Measurements from ENCODE around the gene NMRK1. TPM values are rescaled to one million over a fixed set of nuclear protein-coding genes. Genes with fewer than 3 reads are reported as not detected.

Gene NMRK1
- total RNA-seq (10 to 100 TPM; 13.8 to 26.2 TPM), polyA plus RNA-seq (ENCODE audit: insufficient read length in 2 of 2) (10 to 100 TPM; 13.8 to 15.2 TPM)
- long read RNA-seq, donor 1, transcript NMRK1-201 (9 exons, 1,185 nt), result major isoform, 6 of 8 reads
- long read RNA-seq, donor 1, partial matches to known transcripts, result 0 of 8 reads
- long read RNA-seq, donor 1, other reads (novel, unspliced or antisense), result 0 of 8 reads
- long read RNA-seq, donor 2, partial matches to known transcripts, result 0 of 1 reads
- long read RNA-seq, donor 2, other reads (novel, unspliced or antisense), result 0 of 1 reads
- long read RNA-seq, donor 3, partial matches to known transcripts, result 0 of 2 reads
- long read RNA-seq, donor 3, other reads (novel, unspliced or antisense), result 0 of 2 reads
- long read RNA-seq, donor 4, transcript NMRK1-202 (8 exons, 1,121 nt), result minor isoform, 8 of 31 reads
- long read RNA-seq, donor 4, transcript NMRK1-201 (9 exons, 1,185 nt), result major isoform, 9 of 31 reads
- long read RNA-seq, donor 4, partial matches to known transcripts, result 7 of 31 reads
- long read RNA-seq, donor 4, other reads (novel, unspliced or antisense), result 0 of 31 reads

DNA sequence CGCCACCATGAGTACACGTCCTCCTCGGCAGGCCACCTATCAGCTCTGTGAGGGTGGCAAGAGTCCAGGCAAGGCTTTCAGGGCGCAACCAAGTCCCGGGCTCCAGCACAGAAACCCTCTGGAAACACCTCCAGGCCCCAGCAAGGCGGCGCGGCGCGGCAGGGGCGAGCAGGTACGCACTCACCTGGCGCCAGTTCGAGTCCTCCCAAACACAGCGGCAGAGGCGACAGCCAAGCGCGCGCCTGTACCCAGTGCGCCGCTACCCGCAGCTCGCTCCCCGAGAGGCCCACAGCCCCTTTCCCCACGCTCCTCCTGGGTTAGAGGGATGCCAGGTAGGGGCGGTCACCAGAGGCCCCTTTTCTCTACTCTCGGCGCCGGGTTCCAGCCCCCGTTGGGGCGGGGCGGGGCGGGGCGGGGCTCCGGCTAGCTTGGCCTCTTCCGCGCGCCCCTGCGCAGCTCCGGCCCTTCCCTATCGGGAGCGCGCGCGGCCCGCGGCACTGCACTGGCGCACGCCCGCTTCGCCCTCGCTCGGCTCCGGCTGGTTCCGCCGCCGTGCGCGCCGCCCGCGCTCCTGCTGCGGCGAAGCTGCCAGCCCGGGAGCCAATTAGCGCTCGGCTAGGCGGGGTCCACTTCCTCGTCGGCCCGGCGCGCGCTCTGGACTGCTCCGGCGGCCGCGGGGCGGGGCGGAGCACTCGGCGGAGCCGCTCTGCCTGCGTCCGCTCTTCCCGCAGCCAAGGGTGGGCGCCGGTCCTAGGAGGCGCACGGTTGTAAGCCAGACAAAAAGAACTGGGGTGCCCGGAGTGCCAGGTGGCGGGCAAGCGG, at the start of gene NMRK1, which contains the start of gene OSTF1:
Gene NMRK1, minus strand, starts transcription at position 332 of the 822 bp plus-strand sequence. CDS start 5,040 bp downstream, outside the sequence.
Gene OSTF1, plus strand, starts transcription at position 691 of the 822 bp plus-strand sequence. CDS start 179 bp downstream, outside the sequence.
- WGBS (ENCODE audit: insufficient coverage), result under 1% methylated on average over 93 of the region's 93 CpGs
- H3K36me3 ChIP-seq (ENCODE audit: control insufficient read depth, insufficient read depth, low read length), result no peaks in the 10 kb centered on the region
- H3K4me1 ChIP-seq (ENCODE audit: control insufficient read depth, insufficient read depth, low read length), result peaks cover 20% of the 10 kb centered on the region
- no peaks in the 10 kb centered on the region for H3K27me3 ChIP-seq (ENCODE audit: control insufficient read depth, insufficient read depth, low read length)
- peak within 1 kb of the TSS; percentile 90 for H3K27ac ChIP-seq (ENCODE audit: low read depth, low read length)
- DNase-seq (ENCODE audit: low read depth in 4 of 6, low spot score in 6 of 6), result peak; percentile 84 to 99 (median 92)
- peak within 1 kb of the TSS; percentile 93 for H3K4me3 ChIP-seq (ENCODE audit: low read depth, low read length)
- no peaks in the 10 kb centered on the region for H3K9me3 ChIP-seq (ENCODE audit: control insufficient read depth, insufficient read depth, low read length)

GRCh38 chr9:75134495-75134894, 46.5 kb upstream of the NMRK1 start:
- no peak for DNase-seq (ENCODE audit: low read depth in 4 of 6, low spot score in 6 of 6)
- Histone ChIP-seq H3K4me1 (ENCODE audit: control insufficient read depth, insufficient read depth, low read length) (no peaks in the 10 kb centered on the region), H3K27ac (ENCODE audit: low read depth, low read length) (no peak overlapping the region), H3K27me3 (ENCODE audit: control insufficient read depth, insufficient read depth, low read length) (no peaks in the 10 kb centered on the region), H3K9me3 (ENCODE audit: control insufficient read depth, insufficient read depth, low read length) (no peaks in the 10 kb centered on the region), H3K36me3 (ENCODE audit: control insufficient read depth, insufficient read depth, low read length) (no peaks in the 10 kb centered on the region), H3K4me3 (ENCODE audit: low read depth, low read length) (no peak overlapping the region)
- no CpG with 5 or more reads among the region's 2 CpGs for WGBS (ENCODE audit: insufficient coverage)

DNA sequence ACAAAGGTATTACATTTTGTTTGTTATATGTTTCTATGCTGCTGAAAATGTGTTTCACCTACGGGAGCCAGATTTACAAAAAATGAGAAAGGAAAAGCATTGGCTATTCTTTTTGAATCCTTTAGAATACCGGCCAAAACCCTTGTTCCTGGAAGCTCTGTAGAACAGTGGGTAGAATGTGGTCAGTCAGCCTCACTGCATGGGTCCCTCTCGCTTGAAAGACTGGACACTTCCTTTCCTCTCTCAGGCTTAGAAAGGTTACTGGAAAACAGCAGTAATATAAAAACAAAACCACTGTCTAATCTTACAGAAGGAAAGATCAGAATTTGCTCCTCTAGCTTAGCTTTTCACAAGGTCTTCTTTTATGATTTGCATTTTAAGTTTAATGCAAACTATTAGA, 45.4 kb upstream of the NMRK1 start:
- peak in 1 of 6 donors; percentile 16 for DNase-seq (ENCODE audit: low read depth in 4 of 6, low spot score in 6 of 6)
- H3K4me3 ChIP-seq (ENCODE audit: low read depth, low read length), result no peak overlapping the region
- no peak overlapping the region for H3K27ac ChIP-seq (ENCODE audit: low read depth, low read length)
- no peaks in the 10 kb centered on the region for H3K27me3 ChIP-seq (ENCODE audit: control insufficient read depth, insufficient read depth, low read length)
- no peaks in the 10 kb centered on the region for H3K4me1 ChIP-seq (ENCODE audit: control insufficient read depth, insufficient read depth, low read length)
- no peaks in the 10 kb centered on the region for H3K9me3 ChIP-seq (ENCODE audit: control insufficient read depth, insufficient read depth, low read length)
- WGBS (ENCODE audit: insufficient coverage), result 57% methylated on average over 1 of the region's 3 CpGs
- H3K36me3 ChIP-seq (ENCODE audit: control insufficient read depth, insufficient read depth, low read length), result no peaks in the 10 kb centered on the region

- no peak for DNase-seq (ENCODE audit: low read depth in 4 of 6, low spot score in 6 of 6)
- Histone ChIP-seq H3K4me1 (ENCODE audit: control insufficient read depth, insufficient read depth, low read length) (no peaks in the 10 kb centered on the region), H3K27me3 (ENCODE audit: control insufficient read depth, insufficient read depth, low read length) (no peaks in the 10 kb centered on the region), H3K36me3 (ENCODE audit: control insufficient read depth, insufficient read depth, low read length) (no peaks in the 10 kb centered on the region), H3K27ac (ENCODE audit: low read depth, low read length) (no peak overlapping the region), H3K4me3 (ENCODE audit: low read depth, low read length) (no peak overlapping the region), H3K9me3 (ENCODE audit: control insufficient read depth, insufficient read depth, low read length) (no peaks in the 10 kb centered on the region)
- WGBS (ENCODE audit: insufficient coverage), result 94% methylated on average over 2 of the region's 4 CpGs
Observed at GRCh38 chr9:75132244-75132643, 44.3 kb upstream of the NMRK1 start.

DNA sequence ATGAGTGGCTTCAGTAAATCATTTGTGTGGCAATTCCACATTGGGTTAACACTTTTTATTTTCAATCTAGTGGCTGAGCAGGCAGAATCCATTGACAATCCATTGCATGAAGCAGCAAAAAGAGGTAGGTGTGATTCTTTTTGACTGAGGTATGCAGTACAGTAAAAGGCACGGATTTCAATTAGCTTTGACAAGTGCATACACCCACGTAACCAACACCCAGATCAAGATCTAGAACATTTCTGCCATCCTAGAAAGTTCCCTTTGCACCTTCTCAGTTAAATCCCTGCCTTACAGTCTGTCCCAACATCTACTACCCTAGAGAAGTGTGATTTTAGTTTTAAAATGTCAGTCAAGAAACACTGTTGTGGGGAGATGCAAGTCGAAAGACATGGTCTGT, 43.7 kb upstream of the NMRK1 start:
- no peak overlapping the region for H3K27ac ChIP-seq (ENCODE audit: low read depth, low read length)
- no peak for DNase-seq (ENCODE audit: low read depth in 4 of 6, low spot score in 6 of 6)
- no peaks in the 10 kb centered on the region for H3K27me3 ChIP-seq (ENCODE audit: control insufficient read depth, insufficient read depth, low read length)
- H3K36me3 ChIP-seq (ENCODE audit: control insufficient read depth, insufficient read depth, low read length), result no peaks in the 10 kb centered on the region
- H3K9me3 ChIP-seq (ENCODE audit: control insufficient read depth, insufficient read depth, low read length), result no peaks in the 10 kb centered on the region
- no peaks in the 10 kb centered on the region for H3K4me1 ChIP-seq (ENCODE audit: control insufficient read depth, insufficient read depth, low read length)
- H3K4me3 ChIP-seq (ENCODE audit: low read depth, low read length), result no peak overlapping the region
- WGBS (ENCODE audit: insufficient coverage), result 100% methylated on average over 1 of the region's 3 CpGs

DNA sequence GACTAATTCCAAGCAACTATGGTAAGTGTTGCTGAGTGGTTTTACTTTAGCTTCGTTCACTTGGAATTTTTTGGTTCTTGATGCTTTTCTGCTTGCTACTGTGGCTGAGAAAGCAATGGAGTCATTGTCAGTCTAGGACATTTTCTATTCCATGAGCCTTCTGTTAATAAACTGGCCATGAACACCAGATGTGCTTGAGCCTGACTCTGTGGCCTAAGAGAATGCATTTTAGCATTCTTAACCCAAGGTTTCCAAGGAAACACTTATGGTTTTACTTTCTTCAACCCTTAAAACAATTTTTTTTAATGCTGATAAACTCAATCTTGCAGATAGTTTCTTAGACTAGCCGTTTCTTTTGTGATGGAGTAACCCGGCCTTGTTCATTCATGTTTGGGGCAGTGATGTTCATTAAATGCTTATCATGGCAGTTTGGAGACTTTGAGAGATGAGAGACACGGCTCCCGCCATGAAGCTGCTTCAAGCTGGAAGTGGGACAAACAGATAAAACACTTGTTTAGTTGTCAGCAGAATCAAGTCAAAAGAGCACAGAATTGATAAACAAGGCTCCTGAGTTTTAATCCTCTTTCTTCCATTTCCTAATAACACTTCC, 42.8 kb upstream of the NMRK1 start:
- Histone ChIP-seq H3K27me3 (ENCODE audit: control insufficient read depth, insufficient read depth, low read length) (no peaks in the 10 kb centered on the region), H3K36me3 (ENCODE audit: control insufficient read depth, insufficient read depth, low read length) (no peaks in the 10 kb centered on the region), H3K4me3 (ENCODE audit: low read depth, low read length) (no peak overlapping the region), H3K4me1 (ENCODE audit: control insufficient read depth, insufficient read depth, low read length) (no peaks in the 10 kb centered on the region), H3K27ac (ENCODE audit: low read depth, low read length) (no peak overlapping the region), H3K9me3 (ENCODE audit: control insufficient read depth, insufficient read depth, low read length) (no peaks in the 10 kb centered on the region)
- WGBS (ENCODE audit: insufficient coverage), result 48% methylated on average over 3 of the region's 5 CpGs
- DNase-seq (ENCODE audit: low read depth in 4 of 6, low spot score in 6 of 6), result no peak

DNA sequence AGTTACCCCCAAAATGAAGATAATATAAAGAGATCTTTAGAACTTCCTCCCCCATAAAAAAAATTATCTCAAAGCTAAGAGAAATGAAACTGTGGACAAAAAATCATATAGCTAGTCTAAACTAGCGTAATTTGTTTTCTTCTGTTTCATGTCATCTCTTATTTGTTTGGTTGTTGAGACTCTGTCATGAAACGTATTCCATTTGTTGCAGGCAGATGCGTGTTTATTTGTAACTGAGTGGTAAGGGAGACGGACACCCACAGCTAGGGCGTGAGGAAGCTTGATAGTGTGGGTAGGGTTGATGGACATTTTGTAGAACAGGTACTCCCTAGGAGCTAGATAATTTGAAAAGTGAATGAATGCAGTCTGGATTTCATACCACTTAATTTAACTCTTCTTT, 42.2 kb upstream of the NMRK1 start:
- no peak overlapping the region for H3K4me3 ChIP-seq (ENCODE audit: low read depth, low read length)
- no peaks in the 10 kb centered on the region for H3K27me3 ChIP-seq (ENCODE audit: control insufficient read depth, insufficient read depth, low read length)
- DNase-seq (ENCODE audit: low read depth in 4 of 6, low spot score in 6 of 6), result no peak
- no peaks in the 10 kb centered on the region for H3K4me1 ChIP-seq (ENCODE audit: control insufficient read depth, insufficient read depth, low read length)
- WGBS (ENCODE audit: insufficient coverage), result 95% methylated on average over 5 of the region's 5 CpGs
- no peaks in the 10 kb centered on the region for H3K36me3 ChIP-seq (ENCODE audit: control insufficient read depth, insufficient read depth, low read length)
- H3K9me3 ChIP-seq (ENCODE audit: control insufficient read depth, insufficient read depth, low read length), result no peaks in the 10 kb centered on the region
- no peak overlapping the region for H3K27ac ChIP-seq (ENCODE audit: low read depth, low read length)

- Histone ChIP-seq H3K36me3 (ENCODE audit: control insufficient read depth, insufficient read depth, low read length) (no peaks in the 10 kb centered on the region), H3K4me1 (ENCODE audit: control insufficient read depth, insufficient read depth, low read length) (no peaks in the 10 kb centered on the region), H3K4me3 (ENCODE audit: low read depth, low read length) (no peak overlapping the region), H3K27me3 (ENCODE audit: control insufficient read depth, insufficient read depth, low read length) (no peaks in the 10 kb centered on the region), H3K9me3 (ENCODE audit: control insufficient read depth, insufficient read depth, low read length) (no peaks in the 10 kb centered on the region), H3K27ac (ENCODE audit: low read depth, low read length) (no peak overlapping the region)
- WGBS (ENCODE audit: insufficient coverage), result no CpG with 5 or more reads among the region's 2 CpGs
- no peak for DNase-seq (ENCODE audit: low read depth in 4 of 6, low spot score in 6 of 6)
Observed at GRCh38 chr9:75128535-75128934, 40.6 kb upstream of the NMRK1 start.

DNA sequence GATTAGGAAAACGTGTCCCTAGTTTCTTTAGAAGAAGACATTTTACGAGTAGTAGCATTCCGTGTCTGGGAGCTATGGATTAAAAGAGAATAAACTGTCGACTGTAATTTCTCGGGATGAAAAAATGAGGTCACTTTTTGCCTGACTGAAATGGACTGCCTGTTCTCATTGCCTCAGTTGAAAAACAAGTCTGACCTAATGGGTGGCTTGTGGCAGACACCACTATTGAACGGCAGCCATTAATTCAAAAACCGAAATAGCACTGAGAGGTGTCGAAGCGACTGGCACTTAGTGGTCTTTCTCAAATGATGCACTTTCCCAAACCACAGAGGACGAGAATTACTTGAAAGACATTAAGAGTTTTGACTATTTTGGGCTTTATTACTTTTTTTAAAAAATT, 35.7 kb upstream of the NMRK1 start:
- H3K27me3 ChIP-seq (ENCODE audit: control insufficient read depth, insufficient read depth, low read length), result no peaks in the 10 kb centered on the region
- DNase-seq (ENCODE audit: low read depth in 4 of 6, low spot score in 6 of 6), result no peak
- no peaks in the 10 kb centered on the region for H3K4me1 ChIP-seq (ENCODE audit: control insufficient read depth, insufficient read depth, low read length)
- 91% methylated on average over 5 of the region's 10 CpGs for WGBS (ENCODE audit: insufficient coverage)
- H3K9me3 ChIP-seq (ENCODE audit: control insufficient read depth, insufficient read depth, low read length), result no peaks in the 10 kb centered on the region
- H3K36me3 ChIP-seq (ENCODE audit: control insufficient read depth, insufficient read depth, low read length), result peaks cover 2% of the 10 kb centered on the region
- no peak overlapping the region for H3K27ac ChIP-seq (ENCODE audit: low read depth, low read length)
- H3K4me3 ChIP-seq (ENCODE audit: low read depth, low read length), result no peak overlapping the region

Data from spinal cord (tissue), 10 donors.